Stromal cell of bone marrow (primary cell): ENCODE data around the gene PTPRR.

Experiments
- DNase-seq: peaks from one replicate; pipeline ENCODE4 v3.0.0-alpha.2; 2012; ENCODE audit warnings: low read depth

PTPRR gene

GRCh38 chr12:70695361-70696023 lies 225.0 kb downstream of the PTPRR start:
- DNase-seq: no peak

- peak; percentile 18 for DNase-seq
These were observed 227.8 kb downstream of the PTPRR start for GRCh38 chr12:70692681-70693288.

- DNase-seq: peak; percentile 4
These were observed 229.4 kb downstream of the PTPRR start for GRCh38 chr12:70691018-70691672.

GRCh38 chr12:70686907-70687306 lies 233.6 kb downstream of the PTPRR start:
- DNase-seq: no peak

GRCh38 chr12:70686299-70686698 lies 234.2 kb downstream of the PTPRR start:
- DNase-seq: no peak

- DNase-seq: no peak
These were observed 236.6 kb downstream of the PTPRR start for GRCh38 chr12:70683976-70684375.

- DNase-seq: no peak
These were observed 248.8 kb downstream of the PTPRR start for GRCh38 chr12:70671698-70672097.

- no peak for DNase-seq
These were observed 249.6 kb downstream of the PTPRR start for GRCh38 chr12:70670948-70671347.

- DNase-seq: no peak
These were observed 253.3 kb downstream of the PTPRR start for GRCh38 chr12:70667253-70667652.

GRCh38 chr12:70666364-70666763 lies 254.2 kb downstream of the PTPRR start:
- DNase-seq: no peak

GRCh38 chr12:70664465-70664881 lies 256.1 kb downstream of the PTPRR start:
- DNase-seq: no peak

- DNase-seq: no peak
These were observed 256.7 kb downstream of the PTPRR start for GRCh38 chr12:70663838-70664237.

- DNase-seq: peak; percentile 31
These were observed 258.9 kb downstream of the PTPRR start for GRCh38 chr12:70661466-70662161.

- DNase-seq: peak; percentile 61
These were observed 259.8 kb downstream of the PTPRR start for GRCh38 chr12:70660620-70661219.

GRCh38 chr12:70660002-70660604 lies 260.4 kb downstream of the PTPRR start:
- no peak for DNase-seq

GRCh38 chr12:70659077-70659606 lies 261.4 kb downstream of the PTPRR start:
- no peak for DNase-seq

GRCh38 chr12:70657616-70658286 lies 262.8 kb downstream of the PTPRR start:
- no peak for DNase-seq

- DNase-seq: no peak
These were observed 268.1 kb downstream of the PTPRR start for GRCh38 chr12:70652451-70652850.

- DNase-seq: peak; percentile 83
These were observed 271.7 kb downstream of the PTPRR start for GRCh38 chr12:70648831-70649230.

- DNase-seq: no peak
These were observed 272.3 kb downstream of the PTPRR start for GRCh38 chr12:70648191-70648590.

- DNase-seq: no peak
These were observed 273.7 kb downstream of the PTPRR start for GRCh38 chr12:70646850-70647249.
